K562 (cell line): Measurements from ENCODE around the gene ALDH16A1. TPM values are rescaled to one million over a fixed set of nuclear protein-coding genes. Genes with fewer than 3 reads are reported as not detected.
A peak's percentile ranks its signal among the peaks of the same experiment; 100 is the strongest.

Experiments
- BDP1 ChIP-seq: IDR thresholded peaks from 3 replicates; pipeline ENCODE4 v1.6.1; 2011; ENCODE audit not compliant: insufficient read length, insufficient read depth
- CC2D1A ChIP-seq: fragments of 450-650 bp; IDR thresholded peaks from 2 replicates; pipeline ENCODE4 v1.6.1; 2017; ENCODE audit warnings: mild to moderate bottlenecking
- CSDE1 ChIP-seq, 2 experiments: fragments of 450-650 bp; IDR thresholded peaks; 2 replicates each; pipeline ENCODE4 v1.6.1; 2016; ENCODE audit warnings: mild to moderate bottlenecking in 1 of 2
- ESRRA ChIP-seq: fragments of 450-650 bp; IDR thresholded peaks from 2 replicates; pipeline ENCODE4 v1.6.1; 2014; ENCODE audit warnings: low read depth, mild to moderate bottlenecking, moderate library complexity, borderline replicate concordance
- HDAC3 ChIP-seq: fragments of 450-650 bp; IDR thresholded peaks from 2 replicates; pipeline ENCODE4 v1.6.1; 2018; ENCODE audit warnings: borderline replicate concordance, mild to moderate bottlenecking, moderate library complexity; ENCODE audit not compliant: partially characterized antibody
- KDM5B ChIP-seq: fragments of 200-600 bp; sonication (generic); IDR thresholded peaks from 2 replicates; pipeline ENCODE4 v1.6.1; 2012; ENCODE audit warnings: low read depth, mild to moderate bottlenecking, moderate library complexity, low read length, control low read depth, inconsistent platforms; ENCODE audit not compliant: insufficient replicate concordance
- MITF ChIP-seq: IDR thresholded peaks from 2 replicates; pipeline ENCODE4 v1.6.1; 2014; ENCODE audit warnings: antibody characterized with exemption
- PTBP1 ChIP-seq: fragments of 200-400 bp; formaldehyde crosslinking; IDR thresholded peaks from 2 replicates; pipeline ENCODE4 v1.6.1; 2017; ENCODE audit warnings: low read depth, low read length
- RBM15 ChIP-seq: fragments of 200-400 bp; formaldehyde crosslinking; IDR thresholded peaks from 2 replicates; pipeline ENCODE4 v1.6.1; 2018; ENCODE audit warnings: mild to moderate bottlenecking, low read length, moderate library complexity; ENCODE audit not compliant: insufficient read depth
- SMAD2 ChIP-seq: fragments of 150-350 bp; IDR thresholded peaks from 2 replicates; pipeline ENCODE4 v1.6.1; 2014; ENCODE audit warnings: low read depth, mild to moderate bottlenecking, low read length
- TFAM ChIP-seq: fragments of 250-450 bp; sonication (Bioruptor Pico); conservative IDR thresholded peaks from 2 replicates; pipeline ENCODE4 v1.5.0; 2021; ENCODE audit warnings: mild to moderate bottlenecking, moderate library complexity
- TRIM28 ChIP-seq: fragments of 450-650 bp; IDR thresholded peaks from 2 replicates; pipeline ENCODE4 v1.6.1; 2017
- ZBTB12 ChIP-seq: fragments of 250-450 bp; sonication (Bioruptor Pico); IDR thresholded peaks from 2 replicates; pipeline ENCODE4 v1.4.0; 2020
- ZC3H11A ChIP-seq: IDR thresholded peaks from 2 replicates; pipeline ENCODE4 v1.6.1; 2012; ENCODE audit warnings: low read depth, low read length, improper control_type of control experiment
- ZNF143 ChIP-seq: sonication (generic); formaldehyde crosslinking; IDR thresholded peaks from 2 replicates; pipeline ENCODE4 v1.9.0; 2022; ENCODE audit warnings: mild to moderate bottlenecking, missing genetic modification reagents
- ZNF311 ChIP-seq: fragments of 250-450 bp; sonication (Bioruptor Pico); IDR thresholded peaks from 2 replicates; pipeline ENCODE4 v1.4.0; 2020; ENCODE audit warnings: mild to moderate bottlenecking, moderate library complexity
- ZNF583 ChIP-seq: fragments of 250-450 bp; sonication (Bioruptor Pico); IDR thresholded peaks from 2 replicates; pipeline ENCODE4 v1.4.0; 2020
- ZNF740 ChIP-seq, 3 experiments: fragments of 200-800 bp in 1 of 3; sonication (Bioruptor generic) in 1 of 3; sonication (generic) in 1 of 3; formaldehyde crosslinking in 1 of 3; IDR thresholded peaks; 2 replicates each; pipeline versions ENCODE4 v1.6.1 to v1.8.0; 2016 to 2022; ENCODE audit warnings: mild to moderate bottlenecking in 2 of 3, missing compliant biosample characterization in 2 of 3, missing genetic modification characterization in 2 of 3, missing genetic modification reagents in 1 of 3
- ZNF830 ChIP-seq: fragments of 250-450 bp; sonication (Bioruptor Pico); IDR thresholded peaks from 2 replicates; pipeline ENCODE4 v1.5.0; 2021; ENCODE audit warnings: mild to moderate bottlenecking
- polyA plus RNA-seq, 8 experiments: library from polyadenylated mRNA; depleted of rRNA in 4 of 8; stranded (reverse) in 5 of 8; unstranded in 3 of 8; fragments of >200 nt; fragmentation: Nextera tagmentation in 2 of 8; fragmentation: Illumina TruSeq in 1 of 8; extraction: Ambion mirVana in 2 of 8; extraction: Trizol in 1 of 8; gene quantifications; 2 replicates each; pipeline versions ENCODE4 v1.2.1 to v1.2.3, GENCODE V29; 2011 to 2014; ENCODE audit warnings: inconsistent platforms in 1 of 8, missing spikeins in 1 of 8
- total RNA-seq, 7 experiments: library from RNA; depleted of rRNA in 6 of 7; stranded (reverse); fragments of >200 nt in 6 of 7; fragmentation: Illumina TruSeq in 2 of 7; extraction: Trizol in 2 of 7; gene quantifications; 2 replicates each; pipeline versions ENCODE4 v1.2.1 to v1.2.3, GENCODE V29; 2011 to 2021; ENCODE audit warnings: low replicate concordance in 1 of 7
- TF ChIP-seq, protein P1 (sequence below): fragments of 200-800 bp; sonication (Bioruptor generic); IDR thresholded peaks from 2 replicates; pipeline ENCODE4 v1.6.1; 2017; ENCODE audit warnings: missing genetic modification characterization, missing compliant biosample characterization
- TF ChIP-seq, protein P2 (sequence below): fragments of 450-650 bp; formaldehyde crosslinking; IDR thresholded peaks from 2 replicates; pipeline ENCODE4 v1.4.0; 2022; ENCODE audit warnings: mild to moderate bottlenecking, moderate library complexity
- TF ChIP-seq, protein P3 (sequence below): sonication (generic); formaldehyde crosslinking; IDR thresholded peaks from 2 replicates; pipeline ENCODE4 v1.8.0; 2022; ENCODE audit warnings: mild to moderate bottlenecking, low read depth, missing genetic modification reagents

ALDH16A1 gene
- total and polyA plus RNA-seq, 9 of the 15 experiments (the other 6 are each of a cell fraction or from before 2014, with no cell fraction given) = 2.2 to 52.2 (median 7.6) TPM

GRCh38 chr19:49502866-49503581 is 50.0 kb downstream of the ALDH16A1 start (continued):
- TF ChIP-seq ZNF740 (CRISPR knock-in tag; IDR thresholded peaks at IDR 0.05) = no peak
- no peak for TF ChIP-seq ZNF740 (tag; IDR thresholded peaks at IDR 0.05)
- TF ChIP-seq, protein P1, sequence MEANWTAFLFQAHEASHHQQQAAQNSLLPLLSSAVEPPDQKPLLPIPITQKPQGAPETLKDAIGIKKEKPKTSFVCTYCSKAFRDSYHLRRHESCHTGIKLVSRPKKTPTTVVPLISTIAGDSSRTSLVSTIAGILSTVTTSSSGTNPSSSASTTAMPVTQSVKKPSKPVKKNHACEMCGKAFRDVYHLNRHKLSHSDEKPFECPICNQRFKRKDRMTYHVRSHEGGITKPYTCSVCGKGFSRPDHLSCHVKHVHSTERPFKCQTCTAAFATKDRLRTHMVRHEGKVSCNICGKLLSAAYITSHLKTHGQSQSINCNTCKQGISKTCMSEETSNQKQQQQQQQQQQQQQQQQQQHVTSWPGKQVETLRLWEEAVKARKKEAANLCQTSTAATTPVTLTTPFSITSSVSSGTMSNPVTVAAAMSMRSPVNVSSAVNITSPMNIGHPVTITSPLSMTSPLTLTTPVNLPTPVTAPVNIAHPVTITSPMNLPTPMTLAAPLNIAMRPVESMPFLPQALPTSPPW (CRISPR knock-in tag) = no peak; the same call in 1 of the 2 replicates
- TF ChIP-seq TRIM28 = no peak
- TF ChIP-seq CSDE1 (IDR thresholded peaks at IDR 0.05) = no peak
- no peak for TF ChIP-seq PTBP1
- no peak for TF ChIP-seq TFAM (CRISPR knock-in tag)
- no peak for TF ChIP-seq ZNF311 (CRISPR knock-in tag)
- TF ChIP-seq ESRRA = no peak
- no peak for TF ChIP-seq SMAD2
- TF ChIP-seq ZNF143 (CRISPR knock-in tag) = no peak
- TF ChIP-seq HDAC3 = no peak
- TF ChIP-seq ZBTB12 (CRISPR knock-in tag) = no peak
- no peak for TF ChIP-seq ZNF583 (CRISPR knock-in tag)
- no peak for TF ChIP-seq BDP1
- TF ChIP-seq ZNF830 (CRISPR knock-in tag) = no peak
- TF ChIP-seq, protein P2, sequence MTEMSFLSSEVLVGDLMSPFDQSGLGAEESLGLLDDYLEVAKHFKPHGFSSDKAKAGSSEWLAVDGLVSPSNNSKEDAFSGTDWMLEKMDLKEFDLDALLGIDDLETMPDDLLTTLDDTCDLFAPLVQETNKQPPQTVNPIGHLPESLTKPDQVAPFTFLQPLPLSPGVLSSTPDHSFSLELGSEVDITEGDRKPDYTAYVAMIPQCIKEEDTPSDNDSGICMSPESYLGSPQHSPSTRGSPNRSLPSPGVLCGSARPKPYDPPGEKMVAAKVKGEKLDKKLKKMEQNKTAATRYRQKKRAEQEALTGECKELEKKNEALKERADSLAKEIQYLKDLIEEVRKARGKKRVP (CRISPR knock-in tag) = no peak
- no peak for TF ChIP-seq ZC3H11A
- no peak for TF ChIP-seq KDM5B
- TF ChIP-seq MITF = no peak
- peak; percentile 70; the same call in 1 of the 2 replicates for TF ChIP-seq CC2D1A
- TF ChIP-seq, protein P3, sequence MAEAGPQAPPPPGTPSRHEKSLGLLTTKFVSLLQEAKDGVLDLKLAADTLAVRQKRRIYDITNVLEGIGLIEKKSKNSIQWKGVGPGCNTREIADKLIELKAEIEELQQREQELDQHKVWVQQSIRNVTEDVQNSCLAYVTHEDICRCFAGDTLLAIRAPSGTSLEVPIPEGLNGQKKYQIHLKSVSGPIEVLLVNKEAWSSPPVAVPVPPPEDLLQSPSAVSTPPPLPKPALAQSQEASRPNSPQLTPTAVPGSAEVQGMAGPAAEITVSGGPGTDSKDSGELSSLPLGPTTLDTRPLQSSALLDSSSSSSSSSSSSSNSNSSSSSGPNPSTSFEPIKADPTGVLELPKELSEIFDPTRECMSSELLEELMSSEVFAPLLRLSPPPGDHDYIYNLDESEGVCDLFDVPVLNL (CRISPR knock-in tag) = no peak
- TF ChIP-seq RBM15 = no peak
